HG03175 (cell line): ENCODE data around the gene MRPL28.
"Not testable (repeated sequence)": the region's sequence is repeated elsewhere in the genome, so short reads cannot be mapped to it uniquely, and the experiment has no call there.

Source experiments
- ATAC-seq: cut with Tn5 transposase; IDR thresholded peaks from one replicate; pipeline ENCODE4 v1.9.1; 2021; ENCODE audit warnings: mild to moderate bottlenecking, moderate library complexity; ENCODE audit not compliant: unreplicated experiment

Gene MRPL28

DNA sequence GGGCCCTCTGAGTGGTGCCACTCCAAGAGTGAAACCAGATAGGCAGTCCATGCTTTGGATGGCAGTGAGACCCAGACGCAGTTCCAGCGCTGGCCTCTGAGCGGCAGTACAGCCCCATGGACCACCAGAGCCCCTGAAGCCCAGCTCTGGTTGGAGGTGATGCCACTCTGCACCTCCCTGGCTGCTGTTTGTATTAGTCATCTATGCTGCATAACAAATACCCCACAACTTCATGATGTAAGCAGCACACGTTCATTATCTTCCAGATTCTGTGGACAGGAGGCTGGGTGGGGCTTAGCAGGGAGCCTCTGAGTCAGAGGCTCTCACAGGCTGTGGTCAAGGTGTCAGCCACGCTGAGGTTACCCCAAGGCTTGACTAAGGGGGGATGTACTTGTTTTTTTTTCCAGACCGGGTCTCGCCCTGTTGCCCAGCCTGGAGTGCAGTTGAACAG, 21.6 kb upstream of the MRPL28 start:
- no peak for ATAC-seq

- ATAC-seq = no peak
These were observed 19.0 kb upstream of the MRPL28 start for GRCh38 chr16:389352-389751.

GRCh38 chr16:387761-388666, 17.7 kb upstream of the MRPL28 start:
- not testable (repeated sequence) for ATAC-seq

DNA sequence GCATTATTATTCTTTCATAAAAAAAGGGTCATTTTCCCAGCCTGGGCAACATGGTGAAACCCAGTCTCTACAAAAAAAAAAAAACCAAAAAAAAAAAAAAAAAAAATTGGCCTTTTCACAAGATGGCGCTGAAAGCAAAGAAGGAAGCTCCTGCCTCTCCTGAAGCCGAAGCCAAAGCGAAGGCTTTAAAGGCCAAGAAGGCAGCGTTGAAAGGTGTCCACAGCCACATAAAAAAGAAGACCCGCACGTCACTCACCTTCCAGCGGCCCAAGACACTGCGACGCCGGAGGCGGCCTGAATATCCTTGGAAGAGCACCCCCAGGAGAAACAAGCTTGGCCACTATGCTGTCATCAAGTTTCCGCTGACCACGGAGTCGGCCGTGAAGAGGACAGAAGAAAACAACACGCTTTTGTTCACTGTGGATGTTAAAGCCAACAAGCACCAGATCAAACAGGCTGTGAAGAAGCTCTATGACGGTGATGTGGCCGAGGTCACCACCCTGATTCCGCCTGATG, 16.4 kb upstream of the MRPL28 start:
- ATAC-seq = no peak

DNA sequence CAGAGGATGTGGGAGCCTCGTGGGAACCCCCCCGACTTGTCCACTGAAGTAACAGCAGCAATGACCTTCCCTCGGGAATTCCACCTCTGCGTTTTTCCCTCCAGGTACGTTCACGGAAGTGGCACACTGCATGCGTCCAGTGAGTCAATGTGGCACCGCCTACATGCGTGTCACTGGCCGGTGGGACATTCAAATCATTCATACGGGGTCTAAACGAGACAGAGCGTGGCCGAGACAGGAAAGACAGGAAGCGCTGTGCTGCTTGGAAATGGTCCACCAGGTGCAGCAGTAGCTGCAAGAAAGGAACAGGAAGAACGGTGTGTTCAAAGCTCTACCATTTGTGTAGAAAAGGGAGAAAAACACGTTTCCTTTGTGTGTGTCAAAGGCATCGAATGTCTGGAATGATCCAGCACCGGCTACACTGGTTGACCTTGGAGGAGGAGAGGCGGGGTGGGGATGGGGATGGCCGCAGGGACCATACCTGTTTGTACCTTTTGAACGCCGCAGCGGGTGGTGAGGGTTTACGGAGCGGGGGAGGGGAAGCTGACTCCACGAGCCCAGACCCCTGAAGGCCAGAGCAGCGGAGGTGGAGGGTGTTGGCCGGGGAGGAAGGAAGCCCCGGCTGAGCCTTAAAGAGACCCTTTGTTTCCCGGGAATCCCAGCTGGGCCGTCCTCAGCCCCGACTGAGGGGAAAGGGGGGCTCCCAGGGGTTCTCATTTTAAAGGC, 13.2 kb upstream of the MRPL28 start:
- ATAC-seq = no peak

GRCh38 chr16:381789-382717, 11.7 kb upstream of the MRPL28 start, which contains the start of gene PGAP6:
Gene PGAP6 (minus strand): TSS chr16:381978. CDS start chr16:381821, 157 bp downstream.
- ATAC-seq = peak; percentile 67

DNA sequence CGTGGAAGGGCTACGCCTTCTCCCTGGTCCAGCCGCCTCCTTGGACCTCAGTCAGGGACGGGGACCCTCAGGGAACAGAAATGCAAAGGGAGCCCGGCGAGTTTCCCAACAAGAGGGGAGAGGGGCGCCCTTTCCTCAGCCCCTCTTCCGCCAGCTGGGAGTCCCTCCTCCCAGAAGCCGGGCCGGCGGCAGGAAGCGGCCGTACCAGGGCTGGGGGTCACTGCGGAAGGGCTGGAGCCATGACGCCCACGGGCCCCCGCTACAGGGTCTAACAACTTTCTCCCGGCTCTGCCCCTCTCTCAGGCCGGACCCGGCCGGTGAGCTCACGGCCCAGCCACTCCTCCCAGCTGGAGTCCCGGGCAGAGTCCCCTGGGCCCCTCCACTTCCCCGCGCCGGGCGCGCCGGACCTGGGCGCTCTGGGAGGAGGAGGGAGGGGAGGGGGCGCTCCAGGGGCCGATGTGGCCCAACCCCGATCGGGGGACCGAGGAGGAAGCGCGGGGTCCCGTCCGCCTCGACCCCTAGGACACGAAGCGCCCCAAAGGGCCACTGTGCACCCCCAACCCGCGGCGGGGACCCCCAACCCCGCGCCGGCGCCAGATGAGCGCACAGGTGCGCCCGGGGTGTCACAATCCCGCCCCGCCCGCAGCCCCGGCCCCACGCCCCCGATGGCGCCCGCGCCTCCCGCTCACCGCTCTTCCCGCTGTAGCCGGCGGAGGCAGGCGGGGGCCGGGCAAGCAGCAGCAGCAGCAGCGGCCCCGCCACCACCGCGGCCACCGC, 10.9 kb upstream of the MRPL28 start:
- ATAC-seq = peak; percentile 11

- ATAC-seq = no peak
These were observed 10.3 kb upstream of the MRPL28 start for GRCh38 chr16:380762-381011.

DNA sequence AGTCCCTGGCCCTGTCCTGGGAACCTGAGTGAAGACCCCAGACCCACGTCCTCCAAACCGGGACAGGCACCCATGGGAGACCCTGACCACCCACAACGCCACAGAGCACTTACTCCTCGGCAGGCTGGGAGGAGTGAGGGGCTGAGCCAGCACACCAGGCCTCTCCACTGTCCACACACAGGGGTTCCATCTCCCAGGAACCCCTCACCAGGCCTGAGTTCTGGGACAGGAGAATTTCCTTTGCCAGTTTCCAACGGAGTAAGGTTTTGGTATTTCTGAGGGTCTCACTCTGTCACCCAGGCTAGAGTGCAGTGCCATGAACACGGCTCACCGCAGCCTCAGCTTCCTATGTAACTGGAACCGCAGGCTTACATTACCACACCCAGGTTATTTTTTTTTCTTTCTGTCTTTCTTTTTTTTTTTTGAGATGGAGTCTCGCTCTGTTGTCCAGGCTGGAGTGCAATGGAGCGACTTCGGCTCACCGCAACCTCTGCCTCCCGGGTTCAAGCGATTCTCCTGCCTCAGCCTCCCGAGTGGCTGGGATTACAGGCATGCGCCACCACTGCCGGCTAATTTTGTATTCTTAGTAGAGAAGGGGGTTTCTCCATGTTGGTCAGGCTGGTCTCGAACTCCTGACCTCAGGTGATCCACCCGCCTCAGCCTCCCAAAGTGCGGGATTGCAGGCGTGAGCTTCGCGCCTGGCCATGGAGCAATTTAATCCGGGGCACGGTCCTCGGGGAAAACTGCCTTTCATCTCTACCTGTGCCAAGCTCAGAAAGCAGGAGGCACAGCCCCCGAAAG, 9.8 kb upstream of the MRPL28 start:
- ATAC-seq = no peak

DNA sequence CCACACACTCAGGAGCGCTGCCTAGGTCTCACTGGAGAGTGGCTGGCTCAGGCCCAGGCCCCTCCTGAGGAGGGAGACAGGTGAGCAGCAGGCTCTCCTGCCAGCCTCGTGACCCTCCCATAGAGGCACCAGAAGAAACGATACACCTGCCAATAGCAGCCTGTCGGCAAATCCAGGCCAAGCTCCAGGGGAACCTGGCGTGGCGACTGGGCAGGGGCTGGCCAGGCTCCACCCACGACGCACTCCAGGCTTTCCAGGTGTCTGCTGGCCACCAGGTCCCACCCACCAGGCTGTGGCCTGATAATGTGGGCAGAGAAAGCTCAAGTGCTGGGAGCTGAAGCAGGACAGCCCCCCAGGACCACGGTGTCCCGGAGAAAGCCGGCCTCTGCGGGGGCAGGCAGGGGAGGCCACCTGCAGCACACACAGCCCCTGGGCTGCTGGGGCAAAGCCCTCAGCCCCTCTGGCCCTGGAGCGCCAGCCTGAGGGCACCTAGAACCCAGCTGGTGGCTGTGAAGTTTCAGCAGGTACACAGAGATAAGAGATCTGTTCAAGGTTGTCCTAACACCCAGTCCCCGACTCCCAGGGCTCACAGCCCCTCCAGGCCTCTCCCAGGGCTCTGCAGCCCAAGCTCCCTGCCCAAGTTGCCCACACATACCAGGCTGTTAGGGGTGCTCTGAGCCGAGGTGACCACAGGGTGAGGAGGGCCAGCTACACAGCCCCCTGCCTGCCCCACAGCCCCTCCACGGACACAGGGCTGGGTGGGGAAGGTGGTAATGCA, 9.0 kb upstream of the MRPL28 start:
- no peak for ATAC-seq

DNA sequence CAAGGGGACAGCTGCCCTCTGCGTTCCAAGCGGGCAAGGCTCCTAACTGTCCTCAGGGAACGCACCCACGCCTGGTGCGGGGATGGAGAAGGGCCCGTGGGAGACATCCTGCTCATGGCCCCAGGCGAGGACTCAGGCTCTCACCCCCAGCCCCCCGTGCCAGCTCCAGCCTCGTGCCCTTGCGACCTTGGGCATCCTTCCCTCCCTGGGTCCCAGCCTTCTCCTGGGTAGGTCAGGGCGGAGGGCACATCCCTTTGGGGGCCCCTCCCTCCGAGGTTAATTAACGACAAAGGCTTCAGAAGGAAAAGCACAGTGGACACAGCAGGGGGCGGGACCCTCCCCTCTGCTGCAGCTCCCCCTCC, 8.5 kb upstream of the MRPL28 start:
- ATAC-seq = no peak

DNA sequence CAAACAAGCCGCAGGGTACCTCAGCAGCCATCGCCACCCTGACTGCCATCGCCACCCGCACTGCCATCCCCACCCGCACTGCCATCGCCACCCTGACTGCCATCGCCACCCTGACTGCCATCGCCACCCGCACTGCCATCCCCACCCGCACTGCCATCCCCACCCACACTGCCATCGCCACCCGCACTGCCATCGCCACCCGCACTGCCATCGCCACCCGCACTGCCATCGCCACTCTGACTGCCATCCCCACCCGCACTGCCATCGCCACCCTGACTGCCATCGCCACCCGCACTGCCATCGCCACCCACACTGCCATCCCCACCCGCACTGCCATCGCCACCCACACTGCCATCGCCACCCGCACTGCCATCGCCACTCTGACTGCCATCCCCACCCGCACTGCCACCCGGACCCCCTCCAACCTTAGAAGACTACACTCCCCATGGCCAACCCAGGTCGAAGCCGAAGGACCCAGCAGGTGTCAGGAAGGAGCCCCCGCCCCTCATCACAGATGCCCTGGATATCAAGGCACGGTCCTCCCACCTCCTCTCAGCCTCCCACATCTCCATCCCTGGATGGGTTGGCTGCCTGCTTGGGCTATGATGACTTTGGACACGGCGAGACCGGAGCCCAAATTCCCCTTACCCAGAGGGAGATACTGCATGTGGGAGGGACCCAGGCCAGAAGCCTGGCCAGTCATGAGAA, 7.9 kb upstream of the MRPL28 start:
- ATAC-seq = not testable (repeated sequence)

- no peak for ATAC-seq
These were observed 7.1 kb upstream of the MRPL28 start for GRCh38 chr16:377419-377951.

- no peak for ATAC-seq
These were observed 6.6 kb upstream of the MRPL28 start for GRCh38 chr16:376817-377418.

DNA sequence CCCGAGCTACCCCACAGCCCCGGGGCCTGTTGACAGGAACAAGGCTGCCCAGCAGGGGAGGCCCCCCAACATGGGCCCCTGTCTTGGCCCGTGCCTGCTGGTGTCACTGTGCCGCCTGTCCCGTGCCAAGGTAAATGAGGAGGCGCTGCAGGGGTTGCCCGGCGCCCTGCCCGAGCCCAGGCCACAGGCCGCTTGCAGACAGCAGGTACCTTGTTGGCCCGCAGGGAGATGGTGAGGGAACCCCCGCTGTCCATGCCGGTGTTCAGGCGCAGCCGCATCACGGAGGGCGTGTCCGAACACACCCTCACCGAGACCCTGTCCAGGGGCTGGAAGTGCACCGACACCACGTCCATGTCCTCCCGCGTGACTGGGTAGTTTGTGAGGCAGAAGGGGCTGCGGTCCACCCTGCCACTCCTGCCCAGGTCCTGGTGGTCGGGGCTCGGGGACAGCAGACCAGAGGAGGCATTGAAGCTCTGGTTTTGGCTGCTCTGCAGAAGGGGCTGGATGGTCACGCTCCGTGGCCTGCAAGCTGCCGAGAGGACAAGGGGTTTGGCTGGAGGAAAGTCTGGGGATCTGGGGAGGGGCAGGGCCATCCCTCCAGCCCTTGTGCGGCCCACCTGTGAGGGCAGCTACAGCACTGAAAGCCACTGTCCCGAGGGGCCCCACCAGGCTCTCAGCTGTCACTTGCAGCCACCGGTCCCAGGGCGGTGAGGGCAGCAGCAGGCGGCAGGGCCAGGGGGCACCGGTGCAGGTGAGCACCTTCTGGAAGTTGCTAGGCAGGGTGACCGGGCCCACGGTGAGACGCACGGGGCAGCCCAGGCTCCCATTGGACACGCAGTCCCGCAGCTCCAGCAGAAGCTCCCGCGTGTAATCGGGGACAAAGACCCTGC, 5.8 kb upstream of the MRPL28 start:
- ATAC-seq = no peak

DNA sequence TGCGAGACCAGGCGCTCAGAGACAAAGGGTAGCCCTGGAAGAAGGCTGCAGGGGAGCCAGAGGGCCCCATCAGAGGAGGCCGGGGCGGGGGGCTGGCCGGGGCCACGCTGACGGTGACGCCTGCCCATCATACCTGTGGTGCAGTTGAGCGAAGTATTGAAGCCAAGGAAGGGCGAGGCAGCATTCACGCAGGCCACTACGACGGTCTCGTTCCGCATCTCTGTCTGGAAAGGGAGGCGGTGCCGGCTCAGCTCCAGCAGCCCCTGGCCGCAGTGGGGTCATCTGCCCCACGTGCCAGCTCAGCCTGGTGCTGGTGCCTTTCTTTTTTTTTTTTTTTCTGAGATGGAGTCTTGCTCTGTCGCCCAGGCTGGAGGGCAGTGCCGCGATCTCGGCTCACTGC, 4.9 kb upstream of the MRPL28 start:
- no peak for ATAC-seq

DNA sequence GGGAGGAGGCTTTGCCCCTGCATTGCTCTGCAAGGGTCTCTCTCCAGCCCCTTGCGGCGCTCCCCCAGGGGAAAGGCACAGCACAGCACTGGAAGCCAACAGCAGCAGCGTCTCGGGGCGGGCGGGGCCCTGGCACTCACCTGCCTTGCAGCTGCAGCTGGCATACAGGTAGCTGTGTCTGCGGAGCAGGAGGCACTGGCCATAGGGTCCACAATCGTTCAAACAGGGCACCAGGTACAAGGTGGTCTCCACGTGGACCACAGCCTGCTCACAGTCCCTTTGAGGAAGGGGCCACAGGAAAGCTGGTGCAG, 4.2 kb upstream of the MRPL28 start:
- ATAC-seq = no peak
